Panc1 (cell line): Measurements from ENCODE around the gene PLPP7. TPM values are rescaled to one million over a fixed set of nuclear protein-coding genes. Genes with fewer than 3 reads are reported as not detected.

Experiments
- ATAC-seq: fragments of 200-7000 bp; cut with Tn5 transposase; 2 replicates; pipeline ENCODE4 v1.9.1; 2020; ENCODE audit warnings: mild to moderate bottlenecking, moderate library complexity
- BruUV-seq: library from RNA; stranded (reverse); fragments of 400-500 nt; replicated peaks from 2 replicates; lab custom pipeline; 2021; lab: Mats Ljungman, UMichigan
- CTCF ChIA-PET: fragments of 300-600 bp; sonication (Branson Sonifier 250); formaldehyde crosslinking; loops from one replicate; lab custom pipeline; 2022; ENCODE audit warnings: antibody characterized with exemption; lab: Charles Lee
- POLR2A ChIA-PET: fragments of 300-600 bp; sonication (Branson Sonifier 250); formaldehyde crosslinking; loops from one replicate; lab custom pipeline; 2022; ENCODE audit warnings: antibody characterized with exemption; lab: Charles Lee
- DNase-seq: peaks from one replicate; pipeline ENCODE4 v3.0.0-alpha.2; 2010; ENCODE audit warnings: low read depth, low spot score
- H3K27ac ChIP-seq: 2 replicates; pipeline ENCODE4 v1.5.1; 2011; ENCODE audit warnings: mild to moderate bottlenecking, low read length, inconsistent platforms
- H3K27me3 ChIP-seq: fragments of 200-500 bp; sonication (Bioruptor generic); 2 replicates; pipeline ENCODE4 v1.6.0; 2014; ENCODE audit warnings: low read length, inconsistent platforms; ENCODE audit not compliant: control insufficient read depth, insufficient read depth
- H3K36me3 ChIP-seq: fragments of 200-500 bp; sonication (Bioruptor generic); 2 replicates; pipeline ENCODE4 v1.5.1; 2014; ENCODE audit warnings: inconsistent platforms, mild to moderate bottlenecking, low read length, moderate library complexity; ENCODE audit not compliant: control insufficient read depth, insufficient read depth
- H3K4me1 ChIP-seq: 2 replicates; pipeline ENCODE4 v1.5.1; 2011; ENCODE audit warnings: inconsistent platforms, mild to moderate bottlenecking, low read length, moderate library complexity; ENCODE audit not compliant: control insufficient read depth, insufficient read depth
- H3K4me3 ChIP-seq, 2 experiments: 2 replicates each; pipeline ENCODE4 v1.5.1; 2011 to 2012; ENCODE audit warnings: low read depth in 2 of 2, low read length in 2 of 2, mild to moderate bottlenecking in 2 of 2, inconsistent platforms in 1 of 2, moderate library complexity in 1 of 2
- H3K9me3 ChIP-seq: fragments of 200-500 bp; sonication (Bioruptor generic); 2 replicates; pipeline ENCODE4 v1.5.1; 2014; ENCODE audit warnings: low read depth, mild to moderate bottlenecking, inconsistent platforms, low read length, moderate library complexity; ENCODE audit not compliant: control insufficient read depth, insufficient read depth
- CTCF ChIP-seq: fragments of 450-650 bp; IDR thresholded peaks from 2 replicates; pipeline ENCODE4 v1.5.1; 2017; ENCODE audit warnings: mild to moderate bottlenecking
- POLR2AphosphoS5 ChIP-seq: IDR thresholded peaks from 2 replicates; pipeline ENCODE4 v1.6.1; 2012; ENCODE audit warnings: mild to moderate bottlenecking, low read depth, low read length, moderate library complexity
- REST ChIP-seq, 2 experiments: IDR thresholded peaks; 2 replicates each; pipeline ENCODE4 v1.6.1; 2011 to 2012; ENCODE audit warnings: low read depth in 2 of 2, control low read depth in 1 of 2, low read length in 1 of 2, mild to moderate bottlenecking in 1 of 2, moderate library complexity in 1 of 2; ENCODE audit not compliant: insufficient read depth in 1 of 2
- SIN3A ChIP-seq: IDR thresholded peaks from 2 replicates; pipeline ENCODE4 v1.6.1; 2012; ENCODE audit warnings: low read depth, mild to moderate bottlenecking, low read length, moderate library complexity, borderline replicate concordance; ENCODE audit not compliant: insufficient read depth
- TCF7L2 ChIP-seq: IDR thresholded peaks from 2 replicates; pipeline ENCODE4 v1.6.1; 2011; ENCODE audit warnings: mild to moderate bottlenecking, low read depth, low read length, inconsistent platforms
- in situ Hi-C: cut with HindIII; loops from 2 replicates; pipeline ENCODE4 v1.10.0; 2016; ENCODE audit warnings: low sequenced_read_pairs, low pct_unique_long_range_greater_than_20kb
- intact Hi-C: fragments of 100-400 bp; cut with micrococcal nuclease; formaldehyde crosslinking; loops from one replicate; pipeline ENCODE4 v1.10.0; 2022; ENCODE audit not compliant: unreplicated experiment
- total RNA-seq: library from RNA; stranded (reverse); gene quantifications from one replicate; pipeline ENCODE4 v1.2.1, GENCODE V29; 2021; ENCODE audit not compliant: unreplicated experiment

The PLPP7 gene
- total RNA-seq, 1 experiment from 2014 or later, result 3.3 TPM

- intact Hi-C loops, result no loop called here
Measured at GRCh38 chr9:131309530-131310276, 20.2 kb downstream of the PLPP7 start.

More at GRCh38 chr9:131309530-131310276, 20.2 kb downstream of the PLPP7 start:
- TF ChIP-seq POLR2AphosphoS5, result no peak
- no peak for TF ChIP-seq REST (IDR thresholded peaks at IDR 0.05; ENCODE audit: insufficient read depth in 1 of 2, low read depth in 2 of 2, low read length in 1 of 2)
- no peak for TF ChIP-seq CTCF
- TF ChIP-seq SIN3A, result no peak
- TF ChIP-seq TCF7L2, result no peak
- POLR2A ChIA-PET, result no interaction called here
- ATAC-seq (no peak), DNase-seq (no peak)
- no peaks in the 10 kb centered on the region for H3K4me1 ChIP-seq
- H3K9me3 ChIP-seq, result no peaks in the 10 kb centered on the region
- no peak overlapping the region for H3K27ac ChIP-seq
- in situ Hi-C loops, result no loop called here
- no peak overlapping the region for H3K4me3 ChIP-seq
- no TSS peak for BruUV-seq
- H3K36me3 ChIP-seq, result no peaks in the 10 kb centered on the region
- CTCF ChIA-PET, result interaction anchor here (0.7 kb wide), 1 partner anchor 41 kb away, joined by 6 read pairs; no protein-coding TSS in a partner anchor
- H3K27me3 ChIP-seq, result no peaks in the 10 kb centered on the region
